NB4 (cell line): ENCODE data around the gene ACAD11.

ENCODE experiments used
- DNase-seq: peaks from one replicate; pipeline ENCODE4 v3.0.0; 2010; ENCODE audit warnings: low read depth
- H3K4me3 ChIP-seq: one replicate; pipeline ENCODE4 v1.5.1; 2011; ENCODE audit warnings: mild to moderate bottlenecking, low read depth, low read length, moderate library complexity
- CTCF ChIP-seq: IDR thresholded peaks from one replicate; pipeline ENCODE4 v1.5.1; 2012; ENCODE audit warnings: low read depth, low read length
- MAX ChIP-seq: IDR thresholded peaks from 2 replicates; pipeline ENCODE4 v1.6.1; 2011; ENCODE audit warnings: low read depth, low read length
- MYC ChIP-seq: IDR thresholded peaks from 2 replicates; pipeline ENCODE4 v1.6.1; 2011; ENCODE audit warnings: low read depth, low read length
- POLR2A ChIP-seq: IDR thresholded peaks from 2 replicates; pipeline ENCODE4 v1.6.1; 2011; ENCODE audit warnings: mild to moderate bottlenecking; ENCODE audit not compliant: insufficient read length; ENCODE audit errors: extremely low read depth

ACAD11 gene

DNA sequence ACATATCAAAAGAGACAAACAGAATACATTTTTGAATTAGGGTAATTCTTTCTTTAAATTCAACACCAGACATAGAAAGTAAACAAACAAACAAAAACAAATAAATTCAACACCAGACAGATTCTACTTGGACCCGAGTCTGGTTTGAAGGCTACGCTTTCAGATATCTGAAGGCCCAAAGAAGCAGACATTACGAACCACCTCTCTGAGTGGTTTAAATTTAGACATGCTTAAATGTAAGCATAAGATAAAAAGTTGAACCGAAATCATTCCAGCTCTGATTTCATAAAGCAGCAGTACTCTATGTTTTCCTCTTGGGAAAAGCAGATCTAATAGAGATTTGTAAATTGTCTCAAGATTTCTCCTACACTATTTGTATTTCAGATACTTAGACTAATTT lies 30.4 kb upstream of the ACAD11 start:
- H3K4me3 ChIP-seq: no peak overlapping the region
- DNase-seq: no peak
- no peak for TF ChIP-seq CTCF
- TF ChIP-seq MYC: no peak
- TF ChIP-seq MAX: no peak
- TF ChIP-seq POLR2A: no peak

- DNase-seq: no peak
- TF ChIP-seq CTCF: no peak
- TF ChIP-seq MAX: no peak
- TF ChIP-seq POLR2A: no peak
- no peak for TF ChIP-seq MYC
- no peak overlapping the region for H3K4me3 ChIP-seq
Observed at GRCh38 chr3:132682201-132682600, 22.6 kb upstream of the ACAD11 start.

DNA sequence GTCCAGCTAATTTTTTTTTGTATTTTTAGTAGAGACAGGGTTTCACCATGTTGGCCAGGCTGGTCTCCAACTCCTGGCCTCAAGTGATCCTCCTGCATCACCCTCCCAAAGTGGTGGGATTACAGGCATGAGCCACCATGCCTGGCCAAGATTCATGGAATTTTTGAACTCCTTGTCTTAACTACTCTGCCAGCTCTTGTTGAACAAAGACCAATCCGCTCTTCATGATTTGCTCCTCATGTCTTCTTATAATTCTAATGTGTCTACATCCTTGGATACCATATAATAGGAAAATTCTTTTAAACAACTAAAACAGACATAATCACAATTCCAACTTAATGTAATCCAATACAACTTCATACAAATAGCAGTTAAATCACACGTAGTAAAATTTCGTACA lies 21.8 kb upstream of the ACAD11 start:
- TF ChIP-seq MAX (no peak), MYC (no peak), POLR2A (no peak), CTCF (no peak)
- H3K4me3 ChIP-seq: no peak overlapping the region
- no peak for DNase-seq

DNA sequence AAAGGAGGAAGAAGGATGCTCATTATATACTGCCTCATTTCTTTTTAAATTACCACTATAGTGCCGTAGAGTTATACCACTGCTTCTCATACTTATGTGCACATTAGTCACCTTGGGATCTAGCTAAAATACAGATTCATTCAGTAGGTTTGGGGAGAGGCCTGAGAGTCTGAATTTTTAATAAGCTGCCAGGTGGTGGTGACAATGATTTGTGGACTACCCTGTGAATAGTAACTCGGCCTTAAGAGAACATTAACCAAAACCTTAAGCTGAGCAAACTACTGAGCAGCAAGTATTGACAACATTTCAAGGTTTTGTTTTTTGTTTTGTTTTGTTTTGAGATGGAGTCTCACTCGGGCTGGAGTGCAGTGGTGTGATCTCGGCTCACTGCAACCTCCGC lies 20.3 kb upstream of the ACAD11 start:
- DNase-seq: no peak
- no peak for TF ChIP-seq CTCF
- no peak for TF ChIP-seq MYC
- no peak for TF ChIP-seq MAX
- no peak for TF ChIP-seq POLR2A
- H3K4me3 ChIP-seq: no peak overlapping the region

GRCh38 chr3:132675408-132675807 lies 15.8 kb upstream of the ACAD11 start:
- no peak overlapping the region for H3K4me3 ChIP-seq
- TF ChIP-seq MYC (no peak), MAX (no peak), CTCF (no peak), POLR2A (no peak)
- no peak for DNase-seq

DNA sequence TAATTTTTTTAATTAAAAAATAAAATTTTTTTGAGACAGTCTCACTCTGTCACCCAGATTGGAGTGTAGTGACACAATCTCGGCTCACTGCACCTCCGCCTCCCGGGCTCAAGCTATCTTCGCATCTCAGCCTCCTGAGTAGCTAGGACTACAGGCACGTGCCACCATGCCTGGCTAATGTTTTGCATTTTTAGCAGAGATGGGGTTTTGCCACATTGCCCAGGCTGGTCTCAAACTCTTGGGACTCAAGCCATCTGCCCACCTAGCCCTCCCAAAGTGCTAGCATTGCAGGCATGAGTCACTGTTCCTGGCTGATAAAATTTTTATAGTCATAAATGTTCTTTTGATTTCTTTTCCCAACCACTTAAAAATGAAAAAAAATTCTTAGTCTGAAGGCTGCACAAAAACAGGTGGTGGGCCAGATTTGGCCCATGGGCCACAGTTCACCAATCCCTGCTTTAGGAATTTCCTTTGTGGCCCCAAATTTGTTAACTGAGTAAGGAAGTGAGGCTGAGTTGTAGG lies 9.7 kb upstream of the ACAD11 start:
- TF ChIP-seq MAX (no peak), MYC (no peak), CTCF (no peak), POLR2A (no peak)

More for the DNA sequence above, 9.7 kb upstream of the ACAD11 start:
- no peak overlapping the region for H3K4me3 ChIP-seq
- DNase-seq: no peak
